Tibial artery (tissue), 4 donors: ENCODE results near the gene SAC3D1.

ENCODE experiments used
- DNase-seq, 2 donors: peaks; one replicate each; pipeline ENCODE4 v3.0.0-alpha.2; 2019
- H3K27ac ChIP-seq, 2 donors: fragments of 200-600 bp; sonication (generic) in 1 of 2; 1 replicate in 1 of 2; 2 replicates in 1 of 2; pipeline ENCODE4 v1.5.1; 2018 to 2019; ENCODE audit warnings: mild to moderate bottlenecking in 1 of 2
- H3K27me3 ChIP-seq, 2 donors: fragments of 200-600 bp; sonication (generic) in 1 of 2; one replicate each; pipeline versions ENCODE4 v1.5.1 to v1.6.0; 2016 to 2019
- H3K36me3 ChIP-seq, 3 donors: fragments of 200-600 bp; sonication (generic) in 2 of 3; one replicate each; pipeline ENCODE4 v1.5.1; 2016 to 2019; ENCODE audit warnings: mild to moderate bottlenecking in 2 of 3
- H3K4me1 ChIP-seq, 4 donors: fragments of 200-600 bp; sonication (generic) in 2 of 4; 1 replicate in 3 of 4; 2 replicates in 1 of 4; pipeline ENCODE4 v1.5.1; 2016 to 2019
- H3K4me3 ChIP-seq, 2 donors: fragments of 200-600 bp; sonication (generic) in 1 of 2; 1 replicate in 1 of 2; 2 replicates in 1 of 2; pipeline ENCODE4 v1.5.1; 2018 to 2019; ENCODE audit warnings: mild to moderate bottlenecking in 2 of 2
- H3K9me3 ChIP-seq, 3 donors: fragments of 200-600 bp; sonication (generic) in 1 of 3; one replicate each; pipeline ENCODE4 v1.5.1; 2016 to 2019
- CTCF ChIP-seq, 2 experiments: fragments of 200-600 bp in 1 of 2; fragments of 450-650 bp in 1 of 2; IDR thresholded peaks; one replicate each; pipeline ENCODE4 v1.5.1; 2017 to 2019; ENCODE audit warnings: antibody characterized with exemption in 2 of 2, mild to moderate bottlenecking in 1 of 2, moderate library complexity in 1 of 2
- intact Hi-C: fragments of 100-400 bp; cut with DNase I; formaldehyde crosslinking; loops from one replicate; pipeline ENCODE4 v1.15.0; 2023; ENCODE audit warnings: low total_unique reads

Gene SAC3D1

DNA sequence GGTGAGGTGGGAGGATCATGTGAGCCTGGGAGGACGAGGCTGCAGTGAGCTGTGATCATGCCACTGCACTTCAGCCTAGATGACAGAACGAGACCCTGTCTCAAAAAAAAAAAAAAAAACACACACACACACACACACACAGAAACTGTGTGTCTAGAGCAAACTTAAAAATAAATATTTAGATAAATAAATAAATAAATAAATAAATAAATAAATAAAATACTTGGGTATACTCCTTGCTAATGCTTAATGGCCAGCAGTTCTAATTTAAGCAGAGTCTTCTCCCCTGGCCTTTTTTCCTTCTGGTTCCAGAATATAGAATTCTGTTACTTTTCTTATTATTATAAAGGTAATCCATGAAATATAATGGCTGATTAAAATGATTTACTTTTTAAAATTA is 32.1 kb upstream of the SAC3D1 start:
- intact Hi-C loops: no loop called here
- no peak for TF ChIP-seq CTCF (IDR thresholded peaks at IDR 0.05)
- Histone ChIP-seq H3K36me3 (no peaks in the 10 kb centered on the region), H3K27ac (no peak overlapping the region), H3K27me3 (no peaks in the 10 kb centered on the region), H3K9me3 (no peaks in the 10 kb centered on the region), H3K4me1 (peaks cover 5 to 8% (median 6%) of the 10 kb centered on the region in 4 donors), H3K4me3 (no peak overlapping the region)
- no peak for DNase-seq

DNA sequence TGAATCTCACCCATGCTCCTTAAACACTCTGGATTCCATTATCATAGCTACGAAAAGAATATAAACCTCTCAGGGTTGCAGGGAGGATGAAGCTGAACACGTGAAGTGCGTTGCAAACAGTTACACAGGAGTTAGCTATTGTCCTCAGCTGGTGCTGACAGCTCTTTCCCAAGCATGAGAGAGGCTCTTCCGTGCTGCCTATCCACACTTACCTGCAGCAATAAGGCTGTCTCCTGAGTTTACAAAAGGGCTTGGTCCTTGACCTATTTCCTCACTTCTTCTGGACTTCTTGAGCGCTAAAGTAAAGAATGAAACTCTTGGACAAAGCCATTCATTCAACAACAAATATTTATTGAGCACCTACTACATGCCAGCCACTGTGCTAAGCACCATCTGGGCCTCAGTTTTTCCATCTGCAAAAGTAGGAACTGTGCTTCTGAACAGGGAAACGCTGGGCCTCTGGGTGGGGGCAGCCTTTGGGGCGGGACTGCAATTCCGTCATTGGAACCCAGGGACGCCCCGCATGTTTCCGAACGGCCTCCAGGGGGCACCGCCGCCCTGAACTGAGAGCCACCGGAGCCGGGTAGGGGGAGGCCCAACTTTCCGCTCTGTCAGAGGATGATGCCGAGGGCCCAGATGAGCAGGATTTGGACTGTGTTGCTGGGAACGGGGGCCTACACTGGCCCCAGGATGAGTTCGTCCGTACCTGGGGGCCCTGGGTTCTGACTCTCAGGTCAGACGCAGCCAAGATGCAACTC is 27.7 kb upstream of the SAC3D1 start:
- Histone ChIP-seq H3K9me3 (no peaks in the 10 kb centered on the region), H3K36me3 (peaks cover 2 to 10% (median 5%) of the 10 kb centered on the region in 3 donors), H3K4me1 (peaks cover 6 to 23% (median 19%) of the 10 kb centered on the region in 4 donors), H3K27me3 (no peaks in the 10 kb centered on the region), H3K4me3 (peak overlapping the region; percentile 68 to 70), H3K27ac (peak overlapping the region; percentile 94 to 95)
- intact Hi-C loops: loop anchor here (5.0 kb wide), 2 partner anchors 104 to 161 kb away; partner anchors contain the start of gene ZNHIT2
- peak; percentile 76 to 89 for TF ChIP-seq CTCF (IDR thresholded peaks at IDR 0.05)
- DNase-seq: peak; percentile 93 to 95

- DNase-seq: peak; percentile 89 to 95
- Histone ChIP-seq H3K4me3 (peak within 1 kb of the TSS; percentile 68 to 70), H3K27me3 (no peaks in the 10 kb centered on the region), H3K27ac (peak within 1 kb of the TSS; percentile 94 to 95), H3K9me3 (no peaks in the 10 kb centered on the region), H3K4me1 (peaks cover 6 to 23% (median 19%) of the 10 kb centered on the region in 4 donors), H3K36me3 (peaks cover 9 to 18% (median 13%) of the 10 kb centered on the region in 3 donors)
- intact Hi-C loops: loop anchor here (5.0 kb wide), 2 partner anchors 103 to 162 kb away; partner anchors contain the start of gene ZNHIT2
- peak; percentile 79 to 80 for TF ChIP-seq CTCF (IDR thresholded peaks at IDR 0.05)
These were observed 26.9 kb upstream of the SAC3D1 start, which contains the start of gene ARL2 for GRCh38 chr11:65013888-65014725. Gene ARL2, plus strand, starts transcription at chr11:65014160. Its CDS starts 48 bp downstream, at chr11:65014208.

DNA sequence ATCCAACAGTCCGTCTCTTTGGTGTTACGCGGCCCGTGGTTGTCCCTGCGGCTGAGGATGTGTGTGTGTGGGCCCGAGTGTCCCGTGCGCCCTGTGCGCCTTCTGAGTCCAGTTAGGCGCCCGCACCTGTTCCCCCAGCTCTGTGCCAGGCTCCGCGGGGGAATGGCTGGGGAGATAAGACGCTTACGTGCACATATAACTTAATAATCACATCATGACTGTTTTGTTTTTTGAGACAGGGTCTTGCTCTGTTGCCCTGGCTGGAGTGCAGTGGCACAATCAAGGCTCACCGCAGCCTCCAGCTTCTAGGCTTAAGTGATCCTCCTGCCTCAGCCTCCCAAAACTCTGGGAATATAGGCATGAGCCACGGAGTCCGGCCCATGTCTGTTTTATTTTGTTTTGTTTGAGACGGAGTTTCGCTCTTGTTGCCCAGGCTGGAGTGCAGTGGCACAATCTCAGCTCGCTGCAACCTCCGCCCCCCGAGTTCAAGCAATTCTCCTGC is 26.2 kb upstream of the SAC3D1 start:
- no peak for TF ChIP-seq CTCF (IDR thresholded peaks at IDR 0.05)
- Histone ChIP-seq H3K4me3 (peak overlapping the region; percentile 68 to 70), H3K27ac (peak overlapping the region; percentile 94 to 95), H3K9me3 (no peaks in the 10 kb centered on the region), H3K4me1 (peaks cover 6 to 23% (median 19%) of the 10 kb centered on the region in 4 donors), H3K27me3 (no peaks in the 10 kb centered on the region), H3K36me3 (peaks cover 9 to 25% (median 13%) of the 10 kb centered on the region in 3 donors)
- DNase-seq: peak in 1 of 2 donors; percentile 47
- intact Hi-C loops: loop anchor here (5.0 kb wide), 2 partner anchors 103 to 162 kb away; partner anchors contain the start of gene ZNHIT2

DNA sequence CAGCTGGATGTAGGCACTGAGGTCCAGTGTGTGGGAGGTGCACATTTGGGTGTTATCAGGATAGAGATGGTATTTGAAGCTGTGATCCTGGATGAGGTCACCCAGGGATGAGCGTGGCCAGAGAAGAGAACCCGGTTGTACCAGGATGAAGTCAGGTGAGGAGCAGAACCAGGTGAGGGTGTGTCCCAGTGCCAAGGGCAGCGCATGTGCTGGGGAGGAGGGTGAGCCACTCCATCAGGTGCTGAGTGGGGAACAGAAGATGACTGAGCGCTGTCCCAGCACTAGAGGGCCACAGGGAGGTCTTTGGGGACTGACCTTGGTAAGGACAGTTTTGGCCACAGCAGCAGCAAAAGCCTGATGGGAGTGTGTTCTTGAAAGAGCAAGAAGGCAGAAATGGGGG is 24.3 kb upstream of the SAC3D1 start:
- no peaks in the 10 kb centered on the region for H3K27me3 ChIP-seq
- no peak overlapping the region for H3K4me3 ChIP-seq
- intact Hi-C loops: no loop called here
- TF ChIP-seq CTCF (IDR thresholded peaks at IDR 0.05): no peak
- H3K4me1 ChIP-seq: peaks cover 6 to 23% (median 19%) of the 10 kb centered on the region in 4 donors
- peaks cover 25 to 44% (median 29%) of the 10 kb centered on the region in 3 donors for H3K36me3 ChIP-seq
- DNase-seq: no peak
- H3K27ac ChIP-seq: no peak overlapping the region
- no peaks in the 10 kb centered on the region for H3K9me3 ChIP-seq
